GM19324 (cell line): Measurements from ENCODE around the gene DLGAP3.
A peak's percentile ranks its signal among the peaks of the same experiment; 100 is the strongest.

ENCODE experiments used
- ATAC-seq: cut with Tn5 transposase; IDR thresholded peaks from one replicate; pipeline ENCODE4 v1.9.1; 2021; ENCODE audit warnings: mild to moderate bottlenecking, moderate library complexity; ENCODE audit not compliant: unreplicated experiment, low FRiP score

DLGAP3 gene

DNA sequence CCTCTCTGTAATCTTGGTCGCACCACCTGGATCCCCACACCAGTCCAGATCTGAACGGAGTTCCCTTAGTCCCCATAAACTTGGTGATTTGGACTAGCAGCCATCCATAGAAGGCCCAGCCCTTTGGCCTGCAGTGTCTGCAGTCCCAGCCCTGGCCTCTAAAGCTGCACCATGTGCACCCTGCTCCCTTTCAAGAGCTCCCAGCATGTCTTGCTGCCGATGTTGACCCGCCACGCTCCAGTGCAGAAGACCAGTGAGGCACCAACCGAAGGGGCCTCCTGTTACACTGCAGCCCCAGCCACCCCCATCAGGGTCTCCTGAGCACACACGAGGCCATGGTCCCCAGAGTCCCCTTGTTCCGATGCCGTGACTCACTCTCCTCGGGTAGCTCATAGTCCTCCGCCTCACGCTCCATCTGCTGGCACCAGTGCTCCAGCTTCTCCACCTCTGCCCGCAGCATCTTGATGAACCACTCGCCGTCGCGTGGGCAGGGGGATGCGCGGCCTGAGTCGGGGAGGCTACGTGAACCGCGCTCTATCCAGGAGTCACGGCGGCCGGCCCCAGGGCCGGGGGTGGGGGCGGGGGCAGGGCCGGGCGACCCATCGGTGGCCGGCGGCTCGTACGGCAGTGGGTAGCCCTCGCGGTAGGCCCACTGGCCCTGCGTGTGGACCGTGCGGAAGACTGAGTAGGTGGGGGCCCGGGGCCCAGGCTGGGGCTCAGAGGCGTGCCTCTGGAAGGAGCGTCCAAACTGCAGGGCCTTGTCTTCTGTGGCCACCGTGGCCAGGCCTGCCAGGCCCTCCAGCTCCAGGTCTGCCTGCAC is 61.0 kb downstream of the DLGAP3 start:
- ATAC-seq: no peak

DNA sequence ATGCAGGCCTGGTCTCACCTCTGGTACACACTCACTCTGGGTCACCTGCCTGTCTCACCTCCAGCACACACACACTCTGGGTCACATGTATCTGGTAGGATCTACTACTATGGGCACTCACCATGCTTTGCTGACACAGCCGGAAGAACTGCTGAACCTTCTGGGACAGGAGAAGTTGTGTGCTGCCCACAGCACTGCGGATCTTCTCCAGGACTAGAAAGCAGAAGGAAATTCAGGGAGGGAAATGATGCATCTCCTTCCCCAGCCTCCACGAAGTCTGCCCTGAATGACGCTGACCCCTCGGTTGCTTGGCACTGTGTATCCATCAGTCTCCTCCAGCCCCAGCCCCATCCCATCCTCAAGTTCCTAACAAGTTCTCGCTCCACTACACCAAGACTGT is 62.0 kb downstream of the DLGAP3 start:
- ATAC-seq: no peak

DNA sequence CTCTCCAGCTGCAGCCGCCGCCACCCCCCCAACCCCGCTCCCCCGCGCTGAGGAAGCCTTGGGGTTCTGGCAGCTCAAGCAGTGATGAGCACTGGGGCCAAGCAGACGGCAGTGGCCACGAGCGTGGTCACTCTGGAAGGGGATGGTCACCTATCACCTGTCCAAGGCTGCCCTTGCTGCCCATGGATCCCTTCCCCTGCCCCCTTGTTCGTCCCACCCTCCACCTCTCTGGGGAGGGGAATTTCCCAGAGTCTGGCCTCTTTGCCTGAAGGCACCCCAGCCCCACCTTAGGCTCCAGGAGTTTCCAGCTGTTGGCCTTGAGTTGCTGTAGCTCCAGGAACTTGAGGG is 62.7 kb downstream of the DLGAP3 start:
- no peak for ATAC-seq

DNA sequence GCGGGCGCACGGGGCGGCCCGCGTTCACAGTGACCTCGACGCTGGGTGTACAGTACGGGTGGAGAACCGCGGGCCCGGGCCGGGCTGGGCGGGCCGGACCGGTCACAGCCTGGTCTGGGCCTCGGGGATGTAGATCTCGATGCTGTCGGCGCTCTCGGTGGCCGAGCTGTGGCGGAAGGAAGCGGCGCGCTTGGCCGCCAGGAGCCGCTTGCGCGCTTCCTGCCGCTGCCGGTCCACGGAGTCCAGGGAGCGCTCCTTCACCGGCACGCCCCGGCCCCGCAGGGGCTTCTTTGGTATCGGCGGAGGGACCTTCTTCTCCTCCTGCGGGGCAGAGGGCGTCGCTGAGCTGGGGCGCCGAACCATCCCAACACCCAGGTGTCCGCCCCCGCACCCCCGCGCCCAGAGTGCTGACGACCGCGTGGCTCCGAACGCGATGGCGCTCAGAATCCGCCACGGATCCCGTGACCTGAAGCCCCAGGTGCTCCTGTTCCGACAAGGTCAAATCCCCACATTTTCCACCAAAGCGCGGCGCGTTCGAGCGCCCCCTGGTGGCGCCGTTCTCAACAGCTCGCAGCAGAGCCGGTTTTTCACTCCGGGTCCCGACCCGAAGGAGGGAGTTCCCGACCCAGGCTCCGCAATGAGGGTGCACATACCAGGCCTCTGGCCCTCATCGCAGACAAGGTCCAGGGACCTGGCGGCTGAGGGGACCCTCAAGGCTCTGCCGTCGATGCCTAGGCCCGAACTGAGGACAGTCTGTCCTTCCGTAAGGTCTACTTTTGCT is 63.3 kb downstream of the DLGAP3 start:
- ATAC-seq: peak; percentile 70

DNA sequence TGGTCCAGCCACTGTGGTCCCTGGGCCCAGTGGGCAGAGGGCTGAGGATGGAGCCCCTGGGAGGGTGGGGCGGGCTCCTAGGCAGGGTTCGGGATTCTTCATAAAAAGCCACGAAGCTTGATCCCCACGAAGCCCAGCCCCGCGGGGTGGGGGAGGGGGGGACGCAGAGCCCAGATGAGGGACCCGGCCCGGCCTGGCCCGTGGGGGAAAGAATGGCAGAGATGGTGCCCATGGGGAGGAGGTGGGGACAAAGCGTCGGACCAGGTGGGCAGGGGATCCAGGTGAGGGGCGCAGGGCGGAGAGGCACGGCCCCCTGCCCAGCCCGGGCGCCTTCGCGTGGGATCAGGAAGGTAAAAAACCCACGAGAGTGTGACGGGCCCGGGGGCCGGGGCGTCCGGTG is 63.9 kb downstream of the DLGAP3 start:
- no peak for ATAC-seq

DNA sequence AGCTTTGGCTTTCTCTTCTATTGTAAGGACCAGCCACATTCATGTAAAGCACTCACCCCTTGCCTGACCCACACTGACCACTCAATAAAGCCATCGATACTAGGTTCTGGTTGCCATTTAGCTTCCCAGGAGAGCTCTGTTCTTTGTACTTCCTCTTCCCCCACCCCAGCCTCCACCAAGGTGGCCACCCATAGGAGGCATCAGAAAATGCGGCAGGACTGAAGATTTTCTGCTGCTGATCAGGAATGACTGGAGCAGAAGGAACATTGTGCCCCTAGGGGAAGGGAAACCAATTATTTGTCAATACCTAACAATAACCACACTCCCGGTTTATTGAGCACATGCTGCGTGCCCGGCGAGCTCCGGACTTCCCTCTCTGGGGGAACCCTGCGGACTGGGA is 64.7 kb downstream of the DLGAP3 start:
- no peak for ATAC-seq

DNA sequence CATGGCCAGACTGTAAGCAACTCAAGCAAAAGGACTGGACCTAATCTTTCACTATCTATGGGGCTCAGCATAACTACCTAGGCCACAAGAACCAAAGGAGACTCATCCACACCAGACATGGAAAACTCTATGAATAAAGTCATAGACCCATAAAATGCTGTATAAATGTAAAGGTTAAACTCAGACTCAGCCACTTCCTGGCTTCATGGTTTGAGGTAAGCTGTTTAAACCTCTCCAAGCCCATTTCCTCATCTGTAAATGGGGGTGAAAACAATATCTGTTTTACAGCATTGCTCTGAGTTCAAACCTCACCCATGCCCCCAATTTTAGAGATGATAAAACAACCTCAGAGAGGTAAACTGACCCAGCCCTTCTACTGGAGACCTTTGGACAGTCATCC is 65.9 kb downstream of the DLGAP3 start:
- no peak for ATAC-seq

DNA sequence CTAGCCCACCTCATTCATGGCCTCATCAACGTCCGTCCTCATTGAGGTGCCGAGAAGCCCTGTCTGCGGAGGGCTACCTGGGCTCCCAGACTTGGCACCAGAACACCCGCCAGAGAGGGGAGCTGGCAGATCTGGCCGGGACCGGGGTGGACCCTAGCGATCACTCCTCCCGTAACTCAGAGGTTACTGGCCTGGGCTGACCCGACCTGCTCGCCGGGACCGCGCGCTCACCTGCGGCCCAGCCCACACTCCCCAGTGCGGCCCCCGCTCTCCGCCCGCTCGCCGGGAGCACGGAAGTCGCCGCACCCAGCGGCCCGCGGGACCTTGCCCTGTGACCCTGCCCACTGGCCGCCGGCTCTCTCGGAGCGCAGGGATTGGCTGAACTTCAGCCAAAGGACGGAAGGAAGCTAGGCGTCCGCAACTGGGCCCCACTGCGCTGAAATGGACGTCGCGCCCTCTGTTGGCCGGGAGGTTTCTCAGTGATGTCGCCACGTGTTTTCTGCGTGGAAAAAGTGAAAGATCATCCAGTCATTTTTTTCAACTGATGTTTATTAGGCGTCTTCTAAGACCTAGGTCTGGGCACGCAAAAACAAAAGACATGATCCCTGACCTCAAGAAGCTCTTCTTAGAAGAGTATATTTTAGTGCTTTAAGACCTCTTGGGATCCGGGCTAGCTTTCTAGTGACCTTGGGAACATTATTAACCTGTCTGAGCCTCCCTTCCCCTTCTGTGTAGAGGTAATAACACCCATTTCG is 69.8 kb downstream of the DLGAP3 start, which contains the start of gene SMIM12:
SMIM12 (minus strand) TSS at position 304 of the 755 bp plus-strand sequence. CDS start 3,772 bp downstream, outside the sequence.
- peak; percentile 94 for ATAC-seq

DNA sequence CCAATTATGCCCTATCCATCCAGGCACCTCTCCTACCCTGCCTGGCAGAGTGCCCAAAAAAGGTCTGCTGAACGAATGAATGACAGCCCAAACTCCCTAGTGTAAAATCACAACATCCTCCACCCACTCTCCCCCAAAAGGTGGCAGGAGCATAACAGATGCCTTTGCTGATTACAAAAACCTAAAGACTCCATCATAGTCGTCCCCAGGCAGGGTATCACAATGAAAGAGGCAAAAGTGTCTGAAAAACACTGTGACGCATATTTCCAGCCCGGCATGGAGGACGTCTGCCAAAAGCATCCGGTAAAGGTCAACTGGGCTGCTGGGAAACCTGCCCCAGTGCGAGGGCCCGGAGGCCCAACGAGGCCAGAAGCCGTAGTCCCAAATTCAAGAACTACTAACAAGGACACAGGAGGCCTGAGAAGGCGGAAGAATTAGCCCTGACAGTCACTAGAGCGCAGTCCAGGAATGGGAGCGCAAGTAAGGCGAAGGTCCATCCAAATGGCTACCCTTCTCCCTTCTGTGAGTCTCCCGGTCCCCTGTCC is 70.5 kb downstream of the DLGAP3 start:
- no peak for ATAC-seq

DNA sequence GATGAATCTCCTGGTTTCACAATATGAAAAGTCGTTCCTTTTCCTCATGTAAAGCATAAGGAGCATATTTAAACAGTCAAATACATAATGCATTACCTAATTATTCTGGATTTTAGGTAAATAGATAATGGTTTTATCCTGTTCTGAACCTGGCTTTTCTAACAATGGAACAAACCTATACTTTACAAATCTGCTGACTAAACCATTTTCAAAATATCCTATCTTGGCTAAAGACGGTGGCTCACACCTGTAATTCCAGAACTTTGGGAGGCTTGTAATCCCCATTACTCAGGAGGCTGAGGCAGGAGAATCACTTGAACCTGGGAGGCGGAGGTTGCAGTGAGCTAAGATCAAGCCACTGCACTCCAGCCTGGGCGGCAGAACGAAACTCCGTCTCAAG is 72.8 kb downstream of the DLGAP3 start:
- ATAC-seq: no peak

DNA sequence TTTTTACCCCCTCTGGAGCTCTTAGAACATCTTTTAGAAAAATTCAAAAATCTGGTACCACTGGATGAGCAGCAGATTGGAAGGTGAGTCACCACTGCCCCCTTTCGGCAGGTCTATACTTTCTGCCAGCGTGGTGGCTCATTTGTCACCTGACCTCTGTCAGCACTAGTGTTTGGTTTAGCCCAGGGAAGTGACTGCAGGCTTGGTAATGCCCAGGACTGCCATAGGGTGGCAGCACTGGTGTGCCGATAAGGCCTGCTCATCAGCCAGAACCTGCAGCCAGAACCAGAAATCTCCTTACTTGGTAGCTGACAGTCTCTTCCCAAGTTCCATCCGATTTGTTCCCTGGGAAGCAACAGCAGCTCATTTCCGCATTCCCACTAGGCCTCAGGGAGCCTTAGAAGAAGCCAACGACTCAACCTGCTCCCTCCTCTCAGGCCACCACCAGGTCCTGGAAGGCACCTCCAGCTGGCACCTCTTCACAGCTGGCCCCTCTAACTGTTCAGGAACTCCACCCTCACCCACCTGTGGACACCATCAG is 76.7 kb downstream of the DLGAP3 start:
- peak; percentile 75 for ATAC-seq

DNA sequence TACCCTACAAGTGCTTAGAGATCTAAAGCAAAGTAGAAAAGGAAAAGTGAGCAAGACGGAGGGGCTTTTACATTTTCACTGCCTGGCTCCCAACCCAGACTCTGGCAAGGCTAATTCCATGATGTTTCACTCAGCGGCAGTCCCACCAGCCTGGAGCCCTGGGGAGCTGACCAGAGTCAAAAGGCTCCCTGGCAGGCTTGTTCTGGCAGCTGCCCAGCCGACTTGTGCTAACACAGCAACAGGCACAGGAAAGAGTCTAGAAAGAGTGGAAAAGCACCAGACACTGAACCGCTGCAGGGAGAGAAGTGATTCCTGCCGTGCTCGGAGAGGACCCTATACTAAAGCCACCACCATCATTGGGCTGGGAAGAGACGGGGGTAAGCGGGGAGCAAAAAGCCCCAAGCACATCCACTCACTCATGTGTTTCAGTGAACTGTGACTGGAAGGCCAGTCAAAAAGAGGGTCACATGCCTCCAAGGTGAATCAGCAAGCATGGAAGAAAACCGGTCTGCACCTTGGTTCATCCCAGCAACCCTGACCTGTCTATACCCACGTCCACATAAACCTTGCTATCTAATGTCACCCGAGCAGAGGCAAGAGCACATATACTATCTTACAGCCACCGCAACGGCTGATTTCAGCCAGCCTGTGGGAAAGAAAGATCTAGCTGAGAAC is 77.9 kb downstream of the DLGAP3 start:
- no peak for ATAC-seq

DNA sequence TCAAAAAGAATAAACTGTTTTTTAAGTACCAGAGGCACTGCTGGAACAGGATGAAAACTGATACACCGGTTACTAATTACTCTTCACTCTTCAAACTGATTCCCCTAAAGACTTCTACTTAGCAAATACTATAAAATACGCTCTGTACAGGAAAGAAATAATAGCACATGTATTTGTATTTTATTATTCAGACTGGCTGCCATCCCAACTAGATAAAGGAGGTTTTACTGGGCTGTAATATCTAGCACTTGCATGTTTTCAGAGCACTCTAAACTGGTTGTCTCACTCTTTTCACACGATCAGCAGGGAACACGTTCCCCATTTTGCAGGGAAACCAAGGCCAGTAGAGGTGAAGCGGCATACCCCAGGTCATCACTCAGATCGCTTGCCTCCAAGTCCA is 79.1 kb downstream of the DLGAP3 start:
- ATAC-seq: no peak

DNA sequence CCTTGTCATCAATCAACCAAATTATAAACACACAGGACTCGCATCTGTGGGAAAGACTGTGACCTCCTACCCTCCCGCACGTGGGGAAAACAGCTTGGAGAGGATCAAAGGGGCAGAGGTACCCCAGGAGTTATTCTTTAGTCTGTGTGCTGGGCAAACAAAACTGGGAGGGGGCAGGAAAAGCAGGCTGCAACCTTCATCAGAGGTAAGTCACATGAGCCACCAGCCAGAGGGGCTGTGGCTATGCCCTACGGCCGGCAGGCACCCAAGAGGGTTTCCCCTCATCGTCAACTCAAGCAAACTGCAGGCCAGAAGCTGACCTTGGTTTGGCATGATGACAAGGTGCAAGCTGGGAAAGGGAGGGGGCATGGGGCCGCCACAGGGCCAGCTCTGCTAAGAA is 82.4 kb downstream of the DLGAP3 start:
- no peak for ATAC-seq

DNA sequence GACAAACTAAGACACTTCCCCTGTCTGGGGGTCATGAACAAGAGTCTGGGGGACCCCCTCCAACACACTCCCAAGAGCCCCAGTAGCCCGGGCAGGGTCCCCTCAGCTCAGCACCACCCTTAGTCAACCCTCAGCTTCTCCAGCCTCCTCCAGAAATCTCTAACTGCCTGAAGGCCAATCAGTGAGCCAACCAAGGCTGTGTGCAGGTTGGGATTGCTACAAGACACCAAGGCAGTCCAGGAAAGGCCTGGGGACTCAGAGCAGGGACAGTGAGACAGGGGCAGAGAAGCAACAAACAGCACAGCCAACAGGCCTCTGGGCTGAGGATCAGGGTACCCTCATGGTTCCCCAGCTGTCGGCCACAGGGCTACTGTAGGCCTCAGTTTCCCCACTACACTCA is 83.2 kb downstream of the DLGAP3 start:
- no peak for ATAC-seq

DNA sequence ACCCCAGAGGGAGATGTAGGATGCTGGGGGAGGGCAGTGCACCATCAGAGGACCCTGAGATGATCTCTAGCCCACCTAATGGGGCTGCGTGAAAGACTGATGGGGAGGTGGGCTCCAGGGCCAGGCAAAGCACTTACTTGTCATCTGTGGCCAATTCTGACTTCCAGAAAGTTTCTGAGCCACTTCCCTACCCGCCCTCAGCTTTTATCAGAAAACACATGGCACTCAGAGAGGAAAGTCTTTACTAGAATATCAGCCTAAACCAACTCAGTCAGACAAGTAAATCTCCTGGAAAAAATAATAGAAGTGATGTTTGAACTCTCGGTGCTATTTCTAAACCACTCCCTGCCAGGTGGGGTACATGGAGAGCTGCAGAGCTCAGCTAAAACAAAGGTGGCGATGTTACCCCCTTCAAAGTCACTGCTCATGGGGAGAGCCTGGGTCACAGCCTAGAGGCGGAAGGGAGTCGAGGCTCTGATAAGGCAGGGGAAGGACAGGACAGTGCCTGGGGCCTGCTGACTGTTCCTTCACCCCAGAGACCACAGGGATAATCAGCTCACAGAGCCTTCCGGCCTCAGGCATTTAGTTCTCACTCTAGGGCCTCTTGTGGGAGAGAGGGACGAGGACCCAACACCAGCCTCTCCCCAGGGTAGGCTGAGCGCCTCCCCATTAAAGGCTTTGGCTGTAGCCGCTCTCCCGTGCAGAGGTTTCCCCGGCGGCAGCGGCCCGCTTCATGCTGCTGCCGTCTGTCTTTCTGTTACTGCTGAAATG is 84.1 kb downstream of the DLGAP3 start:
- ATAC-seq: no peak

DNA sequence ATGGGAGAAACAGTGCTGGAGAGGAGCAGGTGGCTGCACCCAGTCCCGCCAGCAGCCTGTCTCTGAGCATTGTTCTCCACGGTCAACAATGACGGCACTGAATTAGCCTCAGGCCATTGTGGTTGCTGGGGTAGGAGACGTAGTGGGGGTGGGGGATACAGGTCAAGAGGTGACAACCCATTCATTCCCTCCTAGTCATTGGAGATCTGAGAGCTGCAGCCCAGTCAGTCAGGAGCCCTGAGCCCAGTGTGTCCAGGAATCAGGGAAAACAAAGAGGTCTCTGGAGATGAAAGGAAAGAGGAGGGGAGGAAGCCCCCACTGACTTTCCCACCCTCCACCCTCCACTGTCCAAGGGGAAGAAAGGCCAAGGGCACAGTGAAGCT is 85.2 kb downstream of the DLGAP3 start:
- no peak for ATAC-seq

DNA sequence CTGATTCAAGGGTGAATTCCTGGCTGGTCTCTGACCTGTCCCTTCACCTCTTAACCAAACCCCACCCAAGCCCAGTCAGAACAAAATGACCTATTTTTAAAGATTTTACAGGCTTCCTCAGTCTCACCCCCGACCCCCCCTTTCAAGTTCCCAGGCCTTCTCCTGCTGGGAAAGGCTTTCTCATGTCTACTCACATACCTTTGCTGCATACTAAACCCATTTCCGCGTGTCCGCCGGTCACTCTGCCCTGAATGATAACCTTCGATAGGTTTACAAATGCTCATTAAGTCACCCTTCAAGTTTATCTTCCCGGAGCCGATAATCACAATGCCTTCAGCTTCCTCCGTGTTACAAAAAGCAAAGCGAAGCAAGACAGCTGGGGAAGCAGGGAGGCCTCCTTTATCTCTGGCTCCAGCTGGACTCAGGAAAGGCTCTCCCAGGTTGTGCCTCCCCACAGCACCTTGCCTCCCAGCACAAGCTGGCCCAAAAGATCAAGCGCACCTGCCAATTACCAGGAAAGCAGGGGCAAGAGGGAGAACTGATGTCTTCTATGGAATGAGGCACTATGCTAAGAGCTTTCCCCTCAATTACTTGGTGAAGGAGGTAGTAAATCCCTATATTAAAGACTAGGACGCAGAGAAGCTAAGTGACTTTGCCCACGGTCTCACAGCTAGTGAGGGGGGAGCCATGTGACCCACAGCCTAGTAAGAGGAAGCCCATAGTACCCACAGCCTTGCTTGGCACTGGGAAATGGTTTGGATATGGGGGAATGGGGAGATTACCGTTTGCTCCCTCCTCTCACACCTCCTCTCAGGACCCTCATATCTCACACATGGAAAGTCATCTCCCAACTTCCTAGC is 85.8 kb downstream of the DLGAP3 start:
- no peak for ATAC-seq
